Measurements from ENCODE around the gene APC.

Gene APC

GRCh38 chr5:112800891-112801290 lies 63.2 kb downstream of the APC start:
- no peak overlapping the region for H3K27ac ChIP-seq (replicated peaks)
- DNase-seq (ENCODE audit: low read depth in 1 of 2, low spot score in 1 of 2) = no peak
- no peaks in the 10 kb centered on the region for H3K27me3 ChIP-seq (ENCODE audit: insufficient read depth, poor library complexity, severe bottlenecking)
- H3K4me3 ChIP-seq (replicated peaks; ENCODE audit: insufficient read depth, low read length) = no peak overlapping the region
- TF ChIP-seq GABPA (IDR thresholded peaks at IDR 0.05; ENCODE audit: low read depth) (no peak), REST (IDR thresholded peaks at IDR 0.05; ENCODE audit: insufficient replicate concordance, low read depth) (no peak), SPI1 (IDR thresholded peaks at IDR 0.05; ENCODE audit: borderline replicate concordance, low read depth) (no peak), CTCF (IDR thresholded peaks at IDR 0.05; ENCODE audit: insufficient read depth, low read length) (no peak), POLR2AphosphoS5 (IDR thresholded peaks at IDR 0.05; ENCODE audit: low read depth) (no peak)

GRCh38 chr5:112811023-112811422 lies 73.3 kb downstream of the APC start:
- no peak overlapping the region for H3K4me3 ChIP-seq (replicated peaks; ENCODE audit: insufficient read depth, low read length)
- TF ChIP-seq REST (IDR thresholded peaks at IDR 0.05; ENCODE audit: insufficient replicate concordance, low read depth) (no peak), POLR2AphosphoS5 (IDR thresholded peaks at IDR 0.05; ENCODE audit: low read depth) (no peak), SPI1 (IDR thresholded peaks at IDR 0.05; ENCODE audit: borderline replicate concordance, low read depth) (no peak), GABPA (IDR thresholded peaks at IDR 0.05; ENCODE audit: low read depth) (no peak), CTCF (IDR thresholded peaks at IDR 0.05; ENCODE audit: insufficient read depth, low read length) (no peak)
- no peak overlapping the region for H3K27ac ChIP-seq (replicated peaks)
- H3K27me3 ChIP-seq (ENCODE audit: insufficient read depth, poor library complexity, severe bottlenecking) = no peaks in the 10 kb centered on the region
- no peak for DNase-seq (ENCODE audit: low read depth in 1 of 2, low spot score in 1 of 2)

- Histone ChIP-seq H3K27ac (replicated peaks) (no peak overlapping the region), H3K4me3 (replicated peaks; ENCODE audit: insufficient read depth, low read length) (no peak overlapping the region), H3K27me3 (ENCODE audit: insufficient read depth, poor library complexity, severe bottlenecking) (no peaks in the 10 kb centered on the region)
- TF ChIP-seq SPI1 (IDR thresholded peaks at IDR 0.05; ENCODE audit: borderline replicate concordance, low read depth) (no peak), POLR2AphosphoS5 (IDR thresholded peaks at IDR 0.05; ENCODE audit: low read depth) (no peak), CTCF (IDR thresholded peaks at IDR 0.05; ENCODE audit: insufficient read depth, low read length) (no peak), GABPA (IDR thresholded peaks at IDR 0.05; ENCODE audit: low read depth) (no peak), REST (IDR thresholded peaks at IDR 0.05; ENCODE audit: insufficient replicate concordance, low read depth) (no peak)
- no peak for DNase-seq (ENCODE audit: low read depth in 1 of 2, low spot score in 1 of 2)
Measured at GRCh38 chr5:112812549-112812948, 74.9 kb downstream of the APC start.

Data from HL-60 (cell line).